Activated CD4-positive, alpha-beta T cell treated with anti-CD3 and anti-CD28 coated beads, Interleukin-2, amount 50 U/mL, for 4 hours (primary cell): Measurements from ENCODE around the gene VPS50.
"Not testable (repeated sequence)": the region's sequence is repeated elsewhere in the genome, so short reads cannot be mapped to it uniquely, and the experiment has no call there.

Experiments used
- DNase-seq, 2 experiments: peaks; one replicate each; pipeline ENCODE4 v3.0.0-alpha.2; 2020

The VPS50 gene

GRCh38 chr7:93337052-93337451, 104.9 kb downstream of the VPS50 start:
- no peak for DNase-seq

- DNase-seq: not testable (repeated sequence)
These were observed 110.0 kb downstream of the VPS50 start for GRCh38 chr7:93342178-93342577.

DNA sequence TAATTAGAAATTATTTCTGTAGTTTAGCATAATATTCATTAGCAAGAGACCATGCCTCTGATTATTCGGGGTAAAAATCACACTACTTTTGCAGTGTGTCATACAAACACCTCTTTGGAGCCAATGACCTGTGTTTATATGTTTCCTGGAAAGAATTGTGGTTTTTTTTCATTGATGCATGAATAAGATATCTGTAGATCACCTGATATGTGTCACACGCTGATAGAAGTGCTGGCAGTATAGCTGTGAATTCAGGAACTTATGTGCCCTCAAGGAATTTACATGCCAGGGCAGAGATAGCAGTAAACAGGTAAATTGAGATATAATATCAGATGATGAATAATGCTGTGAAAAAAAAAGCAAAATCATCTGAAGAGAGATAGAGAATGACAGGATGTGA, 118.2 kb downstream of the VPS50 start:
- no peak for DNase-seq

- no peak for DNase-seq
These were observed 120.7 kb downstream of the VPS50 start for GRCh38 chr7:93352881-93353280.

DNA sequence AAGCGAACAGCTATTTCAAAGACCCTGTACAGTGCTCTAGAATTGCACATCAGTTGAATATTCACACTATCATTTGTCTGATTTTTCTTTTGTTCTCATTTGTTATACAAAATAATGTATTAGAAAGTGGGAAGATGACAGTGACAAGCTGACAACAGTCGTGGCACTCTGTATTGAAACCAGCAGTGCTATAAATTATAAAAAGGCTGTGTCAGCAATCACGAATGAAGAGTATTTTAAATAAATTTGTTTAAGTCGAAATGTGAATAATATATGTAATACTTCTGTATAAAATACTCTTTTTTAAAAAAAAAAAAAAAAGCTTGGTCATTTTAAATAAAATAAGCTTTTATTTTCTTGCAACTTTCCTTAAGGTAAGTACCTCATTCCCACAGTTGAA, 122.6 kb downstream of the VPS50 start:
- no peak for DNase-seq

GRCh38 chr7:93359520-93360198, 127.5 kb downstream of the VPS50 start:
- no peak for DNase-seq

DNA sequence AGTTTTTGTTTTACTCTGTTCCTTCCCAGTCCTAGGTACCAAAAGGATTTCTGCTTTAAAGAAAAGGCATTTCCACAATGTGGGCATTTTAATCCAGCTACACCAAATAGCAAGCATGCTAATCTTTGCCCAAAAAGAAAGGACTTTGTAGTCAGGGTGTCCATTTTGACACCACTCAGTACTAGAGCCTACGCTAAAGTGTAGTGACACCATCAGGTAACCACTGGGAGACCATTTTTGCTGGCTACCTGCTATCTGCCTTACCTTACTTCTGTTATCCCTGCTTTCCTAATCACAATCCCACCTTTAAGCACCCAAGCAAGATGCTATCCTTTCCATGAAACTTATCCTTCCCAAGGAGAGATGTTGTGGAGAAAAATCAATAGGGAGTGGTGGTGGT, 129.7 kb downstream of the VPS50 start:
- DNase-seq: no peak

GRCh38 chr7:93364806-93365205, 132.6 kb downstream of the VPS50 start:
- DNase-seq: no peak

- DNase-seq: no peak
These were observed 133.2 kb downstream of the VPS50 start for GRCh38 chr7:93365341-93365740.

GRCh38 chr7:93366816-93367215, 134.7 kb downstream of the VPS50 start:
- no peak for DNase-seq

DNA sequence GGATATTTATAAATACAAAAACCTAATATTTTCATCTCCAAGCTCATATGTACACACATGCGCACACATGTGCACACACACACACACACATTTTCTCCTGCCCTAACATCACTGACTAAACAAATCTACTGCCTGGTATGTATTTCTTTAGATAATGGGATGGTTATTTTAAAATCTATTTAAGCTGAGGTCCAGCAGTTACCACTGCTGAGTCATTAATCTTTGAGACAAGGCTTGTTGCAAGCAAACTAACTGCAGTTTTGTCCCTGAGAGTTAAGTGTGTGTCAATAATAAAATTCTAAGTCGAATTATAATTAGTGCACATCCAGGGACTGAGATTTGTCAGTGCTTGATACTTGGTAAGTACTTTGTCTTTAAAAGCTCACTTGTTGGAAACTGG, 135.1 kb downstream of the VPS50 start:
- no peak for DNase-seq

DNA sequence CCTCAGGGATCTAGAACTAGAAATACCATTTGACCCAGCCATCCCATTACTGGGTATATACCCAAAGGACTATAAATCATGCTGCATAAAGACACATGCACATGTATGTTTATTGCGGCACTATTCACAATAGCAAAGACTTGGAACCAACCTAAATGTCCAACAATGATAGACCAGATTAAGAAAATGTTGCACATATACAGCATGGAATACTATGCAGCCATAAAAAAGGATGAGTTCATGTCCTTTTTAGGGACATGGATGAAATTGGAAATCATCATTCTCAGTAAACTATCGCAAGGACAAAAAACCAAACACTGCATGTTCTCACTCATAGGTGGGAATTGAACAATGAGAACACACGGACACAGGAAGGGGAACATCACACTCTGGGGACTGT, 138.8 kb downstream of the VPS50 start:
- not testable (repeated sequence) for DNase-seq

DNA sequence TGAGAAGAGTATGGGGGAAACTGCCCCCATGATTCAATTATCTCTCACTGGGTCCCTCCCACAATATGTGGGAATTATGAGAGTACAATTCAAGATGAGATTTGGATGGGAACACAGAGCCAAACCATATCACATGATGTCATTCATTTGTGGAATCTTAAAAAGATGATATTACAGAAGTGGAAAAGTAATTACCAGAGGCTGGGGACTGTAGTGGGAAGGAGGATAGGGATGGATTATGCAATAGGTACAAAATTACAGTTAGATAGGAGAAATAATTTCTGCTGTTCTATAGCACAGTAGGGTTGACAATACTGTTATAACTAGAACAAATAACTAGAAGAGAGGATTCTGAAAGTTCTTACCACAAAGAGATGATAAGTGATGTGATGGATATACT, 141.4 kb downstream of the VPS50 start:
- no peak for DNase-seq

- DNase-seq: no peak
These were observed 142.3 kb downstream of the VPS50 start for GRCh38 chr7:93374345-93374940.

- no peak for DNase-seq
These were observed 143.4 kb downstream of the VPS50 start for GRCh38 chr7:93375603-93376002.

- DNase-seq: no peak
These were observed 146.1 kb downstream of the VPS50 start for GRCh38 chr7:93378131-93378760.

DNA sequence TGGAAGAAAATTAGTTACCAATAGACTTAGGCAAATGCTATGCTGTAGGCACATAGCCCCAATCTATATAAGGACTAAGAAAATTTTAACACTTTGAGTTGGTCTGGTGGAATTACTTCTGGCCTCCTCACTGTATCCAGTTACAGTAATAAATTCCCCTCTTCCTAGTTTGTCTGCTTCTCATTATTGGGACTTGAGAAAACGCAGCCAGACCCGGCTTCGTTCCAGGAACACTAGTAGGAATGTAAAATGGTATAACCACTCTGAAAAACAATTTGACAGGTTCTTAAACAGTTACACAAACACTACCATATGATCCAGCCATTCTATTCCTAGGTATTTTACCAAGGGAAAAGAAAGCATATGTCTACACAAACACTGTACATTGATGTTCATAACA, 150.2 kb downstream of the VPS50 start:
- DNase-seq: no peak

DNA sequence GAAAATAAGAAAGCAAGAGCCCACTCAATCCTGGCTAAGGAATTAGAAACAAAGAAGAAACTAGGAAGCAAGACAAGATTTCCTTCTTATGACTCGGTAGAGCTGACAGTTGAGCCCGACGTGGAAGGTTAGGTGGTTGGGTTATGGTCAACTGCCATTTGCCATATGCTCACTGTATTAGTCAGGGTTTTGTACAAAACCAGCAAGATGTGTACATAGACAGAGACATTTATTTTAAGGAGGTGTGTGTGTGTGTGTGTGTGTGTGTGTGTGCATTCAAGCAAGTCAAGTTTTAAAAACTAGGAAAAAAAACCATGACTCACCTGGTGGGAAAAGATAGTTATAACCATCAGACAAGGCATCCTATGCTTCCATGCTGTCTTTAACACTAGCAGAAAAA, 158.5 kb downstream of the VPS50 start:
- DNase-seq: no peak

- no peak for DNase-seq
These were observed 160.8 kb downstream of the VPS50 start for GRCh38 chr7:93392984-93393383.

GRCh38 chr7:93399642-93400041, 167.5 kb downstream of the VPS50 start:
- DNase-seq: no peak

- DNase-seq: no peak
These were observed 170.8 kb downstream of the VPS50 start for GRCh38 chr7:93402944-93403343.

DNA sequence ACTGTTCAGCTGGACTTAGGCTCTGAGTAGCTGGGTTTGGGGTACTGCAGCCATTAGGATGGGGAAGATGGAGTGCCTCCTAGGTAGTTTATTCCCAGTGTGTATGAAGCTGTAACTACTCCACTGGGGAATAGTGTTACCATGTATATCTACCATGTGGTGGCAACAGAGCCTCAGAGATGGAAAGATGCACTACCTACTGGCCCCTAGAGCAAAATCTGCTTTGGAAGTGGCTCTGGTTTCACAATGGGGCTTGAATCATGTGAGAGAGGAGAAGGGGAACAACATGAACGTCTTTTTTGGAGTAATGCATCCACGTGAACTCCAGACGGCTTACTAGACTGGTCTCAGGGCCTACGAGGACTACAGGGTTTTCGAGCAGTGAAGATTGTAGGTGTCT, 175.1 kb downstream of the VPS50 start:
- no peak for DNase-seq

DNA sequence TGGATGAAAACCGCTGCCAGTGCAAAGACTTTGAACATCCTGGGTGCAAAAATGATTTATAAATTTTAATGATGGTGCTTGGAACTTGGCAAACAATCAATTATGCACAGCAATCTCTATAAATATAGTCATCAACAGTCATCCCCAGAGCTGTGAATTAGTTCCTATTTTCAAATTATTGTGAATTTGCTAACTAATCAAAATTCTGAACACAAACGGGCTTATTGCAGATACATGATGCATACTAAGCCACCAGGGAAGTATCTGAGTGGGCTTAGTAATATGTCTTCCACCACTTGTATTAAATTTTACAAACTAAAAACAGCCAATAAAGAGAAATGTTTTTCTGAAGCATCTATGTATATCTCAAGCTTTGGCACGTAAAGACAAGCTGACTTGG, 177.2 kb downstream of the VPS50 start:
- DNase-seq: no peak
